Thyroid gland (tissue), 4 donors: ENCODE data around the gene TNFAIP8L3. TPM values are rescaled to one million over a fixed set of nuclear protein-coding genes. Genes with fewer than 3 reads are reported as not detected.

Experiments
- DNase-seq, 2 donors: peaks; one replicate each; pipeline ENCODE4 v3.0.0-alpha.2; 2019
- H3K27ac ChIP-seq, 3 donors: fragments of 200-600 bp; sonication (generic); 1 replicate in 2 of 3; 2 replicates in 1 of 3; pipeline ENCODE4 v1.5.1; 2016 to 2019; ENCODE audit warnings: mild to moderate bottlenecking in 1 of 3, moderate library complexity in 1 of 3
- H3K27me3 ChIP-seq: fragments of 200-600 bp; sonication (generic); one replicate; pipeline ENCODE4 v1.5.1; 2019
- H3K36me3 ChIP-seq, 2 donors: fragments of 200-600 bp; sonication (generic); one replicate each; pipeline ENCODE4 v1.5.1; 2016 to 2019
- H3K4me1 ChIP-seq, 2 donors: fragments of 200-600 bp; sonication (generic); one replicate each; pipeline ENCODE4 v1.5.1; 2017 to 2019
- H3K4me3 ChIP-seq, 3 donors: fragments of 200-600 bp; sonication (generic); replicated peaks in 1 of 3; 1 replicate in 2 of 3; 2 replicates in 1 of 3; pipeline ENCODE4 v1.5.1; 2016; ENCODE audit warnings: mild to moderate bottlenecking in 1 of 3
- H3K9me3 ChIP-seq: fragments of 200-600 bp; sonication (generic); one replicate; pipeline ENCODE4 v1.5.1; 2017
- POLR2A ChIP-seq, 2 donors: fragments of 450-650 bp; IDR thresholded peaks; one replicate each; pipeline ENCODE4 v1.6.1; 2017; ENCODE audit warnings: antibody characterized with exemption in 2 of 2, mild to moderate bottlenecking in 2 of 2, moderate library complexity in 1 of 2
- WGBS, 2 donors: methylation state at CpG; one replicate each; pipeline ENCODE4 v1.1.5; 2017; 5-methylcytosine and 5-hydroxymethylcytosine counted together
- intact Hi-C: fragments of 100-400 bp; cut with DNase I; formaldehyde crosslinking; loops from one replicate; pipeline ENCODE4 v1.15.1; 2023
- total RNA-seq, 4 donors: library from RNA; depleted of rRNA; stranded (reverse); fragments of >200 nt; gene quantifications; one replicate each; pipeline ENCODE4 v1.2.3, GENCODE V29; 2016
- TF ChIP-seq, protein P1 (sequence below), 6 experiments: fragments of 200-600 bp in 3 of 6; fragments of 450-650 bp in 3 of 6; sonication (generic) in 3 of 6; IDR thresholded peaks; one replicate each; pipeline ENCODE4 v1.5.1; 2016 to 2019; ENCODE audit warnings: antibody characterized with exemption in 6 of 6, mild to moderate bottlenecking in 2 of 6, inconsistent platforms in 1 of 6, moderate library complexity in 1 of 6

The TNFAIP8L3 gene
- total RNA-seq, 4 donors from 2014 or later = 3.1 to 20.7 (median 7.6) TPM

DNA sequence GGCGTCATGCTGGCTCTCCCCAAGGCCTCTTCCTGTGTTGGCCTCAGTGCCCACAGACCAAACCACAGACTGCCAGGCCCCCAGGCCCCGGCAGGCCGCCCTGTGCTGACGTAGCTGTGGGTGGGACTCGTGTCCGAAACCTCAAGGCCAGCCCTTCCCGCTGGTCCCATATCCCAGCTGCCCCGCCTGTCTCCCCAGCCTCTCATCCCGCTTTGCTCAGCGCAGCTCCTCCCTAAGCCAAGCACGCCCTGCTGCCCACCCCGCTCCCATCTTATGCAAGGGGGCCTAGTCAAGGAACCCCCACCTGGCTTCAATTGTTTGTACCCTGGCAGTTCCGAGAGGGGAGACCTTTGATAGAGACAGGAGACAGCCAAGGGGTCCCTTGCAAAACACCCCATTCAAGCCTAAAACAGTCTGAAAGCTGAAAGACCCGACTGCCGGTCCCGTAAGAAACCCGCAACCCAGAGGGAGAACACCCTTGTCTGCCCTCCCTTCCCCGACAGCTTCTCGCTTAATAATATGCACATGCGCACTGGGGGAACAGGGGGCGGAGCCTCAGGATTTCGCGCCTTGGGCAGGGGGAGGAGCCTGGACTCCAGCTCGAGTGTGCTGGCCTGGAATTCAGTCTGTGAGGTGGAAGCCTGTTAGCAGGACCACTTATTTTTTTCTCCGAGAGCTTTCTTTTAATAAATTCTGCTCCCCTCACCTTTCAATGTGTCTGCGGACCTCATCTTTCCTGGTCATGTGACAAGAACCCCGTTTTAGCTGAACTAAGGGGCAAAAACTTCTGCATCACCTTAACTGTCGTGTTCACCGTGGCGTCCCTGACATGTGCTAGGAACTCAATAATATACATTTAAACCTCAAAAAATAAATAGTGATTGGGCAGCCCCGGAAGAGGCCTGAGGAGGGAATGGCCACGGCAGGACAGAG, 17.2 kb downstream of the TNFAIP8L3 start:
- 42 to 61% methylated on average over 32 of the region's 32 CpGs for WGBS, 2 donors
- peak in 1 of 2 donors; percentile 28 for TF ChIP-seq POLR2A (IDR thresholded peaks at IDR 0.05)
- TF ChIP-seq, protein P1, sequence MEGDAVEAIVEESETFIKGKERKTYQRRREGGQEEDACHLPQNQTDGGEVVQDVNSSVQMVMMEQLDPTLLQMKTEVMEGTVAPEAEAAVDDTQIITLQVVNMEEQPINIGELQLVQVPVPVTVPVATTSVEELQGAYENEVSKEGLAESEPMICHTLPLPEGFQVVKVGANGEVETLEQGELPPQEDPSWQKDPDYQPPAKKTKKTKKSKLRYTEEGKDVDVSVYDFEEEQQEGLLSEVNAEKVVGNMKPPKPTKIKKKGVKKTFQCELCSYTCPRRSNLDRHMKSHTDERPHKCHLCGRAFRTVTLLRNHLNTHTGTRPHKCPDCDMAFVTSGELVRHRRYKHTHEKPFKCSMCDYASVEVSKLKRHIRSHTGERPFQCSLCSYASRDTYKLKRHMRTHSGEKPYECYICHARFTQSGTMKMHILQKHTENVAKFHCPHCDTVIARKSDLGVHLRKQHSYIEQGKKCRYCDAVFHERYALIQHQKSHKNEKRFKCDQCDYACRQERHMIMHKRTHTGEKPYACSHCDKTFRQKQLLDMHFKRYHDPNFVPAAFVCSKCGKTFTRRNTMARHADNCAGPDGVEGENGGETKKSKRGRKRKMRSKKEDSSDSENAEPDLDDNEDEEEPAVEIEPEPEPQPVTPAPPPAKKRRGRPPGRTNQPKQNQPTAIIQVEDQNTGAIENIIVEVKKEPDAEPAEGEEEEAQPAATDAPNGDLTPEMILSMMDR (IDR thresholded peaks at IDR 0.05) = no peak
- H3K4me3 ChIP-seq = no peak overlapping the region
- H3K36me3 ChIP-seq = no peaks in the 10 kb centered on the region
- no peak overlapping the region for H3K27ac ChIP-seq
- H3K27me3 ChIP-seq = no peaks in the 10 kb centered on the region
- intact Hi-C loops = no loop called here
- peak; percentile 53 to 63 for DNase-seq
- no peaks in the 10 kb centered on the region for H3K9me3 ChIP-seq
- H3K4me1 ChIP-seq = no peaks in the 10 kb centered on the region

DNA sequence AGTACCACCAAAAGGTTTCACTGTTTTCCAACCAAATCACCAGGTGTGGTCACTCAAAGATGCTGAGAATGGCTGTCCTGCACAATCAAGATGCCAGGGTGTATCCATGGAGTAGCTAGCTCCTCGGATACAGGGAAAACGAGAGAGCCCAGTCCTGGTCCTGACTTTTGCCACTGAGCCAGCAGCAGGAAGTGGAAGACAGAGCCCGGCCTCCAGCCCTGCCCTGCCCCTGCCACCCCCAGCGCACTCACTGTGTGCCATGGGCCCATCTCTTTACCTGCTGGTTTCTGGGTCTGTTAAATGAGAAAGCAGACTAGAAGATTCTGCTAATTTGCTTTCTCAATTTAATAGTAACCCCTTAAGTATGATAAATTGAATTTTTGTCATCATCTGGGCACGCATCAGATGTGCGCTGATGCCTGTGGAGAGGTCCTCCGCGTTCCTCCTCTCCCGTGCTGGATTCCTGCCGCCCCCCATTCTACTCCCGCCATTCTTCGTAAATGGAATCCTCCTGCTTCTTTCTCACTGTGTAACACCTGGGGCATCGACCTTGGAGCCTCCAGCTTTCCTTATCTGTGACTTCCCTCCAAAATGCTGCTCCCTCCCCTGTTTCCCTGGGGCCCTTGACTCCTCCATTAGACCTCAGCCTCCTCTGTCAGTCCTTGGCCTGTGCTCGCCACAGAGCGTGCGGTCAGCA, 18.0 kb downstream of the TNFAIP8L3 start:
- WGBS, 2 donors = 85 to 90% methylated on average over 16 of the region's 16 CpGs
- H3K4me3 ChIP-seq = no peak overlapping the region

DNA sequence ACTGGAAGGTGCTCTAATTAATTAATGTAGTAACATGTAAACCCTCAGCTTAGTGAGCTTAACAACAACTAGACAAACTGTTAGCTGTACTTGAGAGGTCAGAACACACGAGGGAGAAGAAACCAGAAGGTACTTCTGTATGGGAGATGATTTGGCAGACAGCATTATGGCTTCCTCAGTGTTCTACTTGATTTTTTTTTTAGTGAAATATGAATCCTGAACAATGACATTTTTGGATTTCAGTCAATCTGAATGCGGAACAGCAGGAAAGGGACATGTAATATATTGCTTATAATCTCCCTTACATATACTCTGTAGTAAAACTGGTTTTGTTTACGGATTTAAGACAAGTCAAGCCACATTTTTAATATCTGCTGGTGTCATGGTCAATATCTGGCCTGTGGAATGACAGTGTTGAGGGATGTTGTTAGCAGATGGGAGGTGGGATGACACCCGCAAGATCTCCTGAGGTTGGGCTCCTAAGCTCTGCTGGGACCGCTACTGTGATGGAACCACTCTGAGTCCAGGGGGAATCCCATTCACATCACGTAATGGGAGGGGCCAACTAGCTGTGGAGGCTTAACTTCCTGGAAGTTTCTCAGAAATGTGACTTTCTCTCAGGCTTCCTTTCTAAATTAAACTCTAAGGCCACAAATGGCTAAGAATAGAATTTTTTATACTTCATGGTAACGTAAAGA, 18.7 kb downstream of the TNFAIP8L3 start:
- Histone ChIP-seq H3K27ac (no peak overlapping the region), H3K36me3 (no peaks in the 10 kb centered on the region), H3K9me3 (no peaks in the 10 kb centered on the region), H3K4me3 (no peak overlapping the region), H3K4me1 (no peaks in the 10 kb centered on the region), H3K27me3 (no peaks in the 10 kb centered on the region)
- TF ChIP-seq, protein P1 (IDR thresholded peaks at IDR 0.05) = no peak
- no peak for TF ChIP-seq POLR2A (IDR thresholded peaks at IDR 0.05)
- intact Hi-C loops = no loop called here
- DNase-seq = no peak
- WGBS, 2 donors = 80 to 85% methylated on average over 7 of the region's 7 CpGs

More for the DNA sequence above, 18.0 kb downstream of the TNFAIP8L3 start:
- intact Hi-C loops = no loop called here
- Histone ChIP-seq H3K36me3 (no peaks in the 10 kb centered on the region), H3K4me1 (no peaks in the 10 kb centered on the region), H3K27me3 (no peaks in the 10 kb centered on the region), H3K9me3 (no peaks in the 10 kb centered on the region), H3K27ac (no peak overlapping the region)
- DNase-seq = no peak
- TF ChIP-seq, protein P1 (IDR thresholded peaks at IDR 0.05) = no peak
- no peak for TF ChIP-seq POLR2A (IDR thresholded peaks at IDR 0.05)

DNA sequence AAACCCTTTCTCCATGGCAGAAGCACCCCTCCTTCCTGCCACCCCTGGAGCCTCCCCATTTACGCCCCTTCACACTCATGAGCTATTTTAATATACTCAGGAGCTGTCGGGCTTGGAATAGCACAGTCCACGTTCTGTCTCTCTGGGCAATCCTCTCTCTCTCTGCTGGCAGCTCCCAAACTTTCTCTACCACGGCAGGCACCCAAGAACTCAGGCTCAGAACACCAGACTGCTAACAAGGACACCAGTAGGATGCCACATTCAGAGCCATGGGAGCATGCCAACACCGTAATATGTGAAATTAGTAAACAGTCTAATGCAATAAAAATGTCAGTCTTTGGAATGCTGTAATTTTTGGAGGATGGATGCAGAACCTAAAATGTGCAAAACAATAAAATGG, 19.3 kb downstream of the TNFAIP8L3 start:
- H3K27ac ChIP-seq = no peak overlapping the region

More for the DNA sequence above, 19.3 kb downstream of the TNFAIP8L3 start:
- no peaks in the 10 kb centered on the region for H3K36me3 ChIP-seq
- TF ChIP-seq, protein P1 (IDR thresholded peaks at IDR 0.05) = no peak
- no peak for TF ChIP-seq POLR2A (IDR thresholded peaks at IDR 0.05)
- H3K4me1 ChIP-seq = no peaks in the 10 kb centered on the region
- 81 to 91% methylated on average over 5 of the region's 5 CpGs for WGBS, 2 donors
- no peaks in the 10 kb centered on the region for H3K9me3 ChIP-seq
- intact Hi-C loops = no loop called here
- no peak for DNase-seq
- H3K27me3 ChIP-seq = no peaks in the 10 kb centered on the region
- H3K4me3 ChIP-seq = no peak overlapping the region
